SK-N-MC (cell line): ENCODE data around the gene SNX18.

ENCODE experiments used
- EZH2 ChIP-seq: fragments of 200-600 bp; sonication (generic); IDR thresholded peaks from one replicate; pipeline ENCODE4 v1.6.1; 2017; ENCODE audit warnings: antibody characterized with exemption
- POLR2AphosphoS5 ChIP-seq: IDR thresholded peaks from 2 replicates; pipeline ENCODE4 v1.6.1; 2012; ENCODE audit warnings: mild to moderate bottlenecking, low read depth, low read length, borderline replicate concordance

DNA sequence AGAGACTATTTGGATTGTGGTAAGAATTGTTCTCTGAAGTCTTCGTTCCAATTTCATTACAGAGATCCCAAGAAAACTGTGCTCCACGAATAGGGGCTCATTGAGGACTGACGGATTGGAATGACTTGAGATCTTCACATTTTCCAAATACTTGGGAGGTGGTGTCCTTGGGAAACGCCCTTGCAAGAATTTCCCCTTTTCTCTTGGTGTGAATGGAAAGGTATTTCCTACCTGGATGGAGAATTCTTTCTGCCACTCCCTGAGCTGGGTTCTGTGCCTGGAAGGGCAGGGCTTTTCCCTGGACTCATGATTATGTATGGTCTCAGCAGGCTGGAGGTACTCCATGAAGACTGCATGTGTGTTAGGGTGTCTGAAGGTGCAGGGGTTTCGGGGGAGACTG lies 53.9 kb downstream of the SNX18 start:
- no peak for TF ChIP-seq POLR2AphosphoS5
- no peak for TF ChIP-seq EZH2
